Activated T-cell treated with anti-CD3 and anti-CD28 coated beads for 4 hours (primary cell): ENCODE results near the gene KIR3DL3.
"Not testable (repeated sequence)": the region's sequence is repeated elsewhere in the genome, so short reads cannot be mapped to it uniquely, and the experiment has no call there.

Source experiments
- DNase-seq: peaks from one replicate; pipeline ENCODE4 v3.0.0-alpha.2; 2020

KIR3DL3 gene

GRCh38 chr19:54724142-54724541, at the start of gene KIR3DL3:
KIR3DL3 (plus strand) TSS chr19:54724442; CDS start chr19:54724497, 55 bp downstream.
- DNase-seq: no peak

- not testable (repeated sequence) for DNase-seq
Observed at GRCh38 chr19:54676210-54676834, 47.9 kb upstream of the KIR3DL3 start.

- no peak for DNase-seq
Observed at GRCh38 chr19:54677217-54677616, 47.0 kb upstream of the KIR3DL3 start.

GRCh38 chr19:54681596-54681995, 42.6 kb upstream of the KIR3DL3 start:
- DNase-seq: not testable (repeated sequence)

GRCh38 chr19:54682306-54682856, 41.9 kb upstream of the KIR3DL3 start:
- DNase-seq: no peak

GRCh38 chr19:54684527-54684926, 39.7 kb upstream of the KIR3DL3 start:
- no peak for DNase-seq

GRCh38 chr19:54691582-54692297, 32.5 kb upstream of the KIR3DL3 start:
- DNase-seq: no peak

GRCh38 chr19:54692298-54692615, 32.0 kb upstream of the KIR3DL3 start:
- DNase-seq: no peak

GRCh38 chr19:54694648-54695047, 29.6 kb upstream of the KIR3DL3 start:
- no peak for DNase-seq

GRCh38 chr19:54696117-54696548, 28.1 kb upstream of the KIR3DL3 start:
- no peak for DNase-seq

- DNase-seq: no peak
Observed at GRCh38 chr19:54696766-54697165, 27.5 kb upstream of the KIR3DL3 start.

GRCh38 chr19:54697716-54698115, 26.5 kb upstream of the KIR3DL3 start:
- DNase-seq: not testable (repeated sequence)

- no peak for DNase-seq
Observed at GRCh38 chr19:54704928-54705327, 19.3 kb upstream of the KIR3DL3 start.

GRCh38 chr19:54707962-54708361, 16.3 kb upstream of the KIR3DL3 start:
- DNase-seq: no peak

- DNase-seq: no peak
Observed at GRCh38 chr19:54708781-54709180, 15.5 kb upstream of the KIR3DL3 start.

GRCh38 chr19:54709212-54709948, 14.9 kb upstream of the KIR3DL3 start:
- no peak for DNase-seq

- DNase-seq: not testable (repeated sequence)
Observed at GRCh38 chr19:54709956-54710355, 14.3 kb upstream of the KIR3DL3 start.

- no peak for DNase-seq
Observed at GRCh38 chr19:54724644-54725043, 402 bp downstream of the KIR3DL3 start.

GRCh38 chr19:54725321-54725720, 1.1 kb downstream of the KIR3DL3 start:
- DNase-seq: no peak

GRCh38 chr19:54727562-54727961, 3.3 kb downstream of the KIR3DL3 start:
- no peak for DNase-seq

- no peak for DNase-seq
Observed at GRCh38 chr19:54728167-54728566, 3.9 kb downstream of the KIR3DL3 start.

- no peak for DNase-seq
Observed at GRCh38 chr19:54729416-54730188, 5.4 kb downstream of the KIR3DL3 start.

- no peak for DNase-seq
Observed at GRCh38 chr19:54731191-54731590, 6.9 kb downstream of the KIR3DL3 start.
